Erythroblast (primary cell): Measurements from ENCODE around the gene COL24A1.
"Not testable (repeated sequence)": the region's sequence is repeated elsewhere in the genome, so short reads cannot be mapped to it uniquely, and the experiment has no call there.

ENCODE experiments used
- DNase-seq, 2 experiments: peaks; one replicate each; lab custom pipeline; 2025; lab: John Stamatoyannopoulos, UW
- GATA1 ChIP-seq: IDR thresholded peaks from 2 replicates; pipeline ENCODE4 v1.6.1; 2011; ENCODE audit warnings: low read depth, mild to moderate bottlenecking, control low read depth, low read length, moderate library complexity
- POLR2A ChIP-seq: IDR thresholded peaks from 2 replicates; pipeline ENCODE4 v1.6.1; 2011; ENCODE audit warnings: mild to moderate bottlenecking, low read length

The COL24A1 gene

GRCh38 chr1:86140281-86140880 lies 16.2 kb downstream of the COL24A1 start:
- DNase-seq: no peak
- TF ChIP-seq POLR2A: no peak
- TF ChIP-seq GATA1: no peak

GRCh38 chr1:86138746-86139145 lies 17.8 kb downstream of the COL24A1 start:
- no peak for TF ChIP-seq POLR2A
- TF ChIP-seq GATA1: no peak
- DNase-seq: no peak

GRCh38 chr1:86137436-86137835 lies 19.1 kb downstream of the COL24A1 start:
- no peak for TF ChIP-seq GATA1
- no peak for TF ChIP-seq POLR2A
- no peak for DNase-seq

GRCh38 chr1:86119214-86119764 lies 37.3 kb downstream of the COL24A1 start:
- TF ChIP-seq POLR2A: no peak

GRCh38 chr1:86114816-86115400 lies 41.7 kb downstream of the COL24A1 start:
- DNase-seq: no peak
- TF ChIP-seq GATA1 (no peak), POLR2A (no peak)

More at GRCh38 chr1:86119214-86119764, 37.3 kb downstream of the COL24A1 start:
- DNase-seq: no peak

- TF ChIP-seq POLR2A: no peak
- TF ChIP-seq GATA1: no peak
- no peak for DNase-seq
These were observed 42.3 kb downstream of the COL24A1 start for GRCh38 chr1:86114236-86114635.

GRCh38 chr1:86111590-86111989 lies 45.0 kb downstream of the COL24A1 start:
- DNase-seq: not testable (repeated sequence)

- TF ChIP-seq POLR2A (no peak), GATA1 (no peak)
- DNase-seq: no peak
These were observed 46.0 kb downstream of the COL24A1 start for GRCh38 chr1:86110451-86111129.

GRCh38 chr1:86105533-86105866 lies 51.1 kb downstream of the COL24A1 start:
- no peak for DNase-seq
- TF ChIP-seq GATA1 (no peak), POLR2A (no peak)

- no peak for DNase-seq
- TF ChIP-seq GATA1 (no peak), POLR2A (no peak)
These were observed 51.7 kb downstream of the COL24A1 start for GRCh38 chr1:86104606-86105532.

- no peak for DNase-seq
- TF ChIP-seq POLR2A: no peak
- no peak for TF ChIP-seq GATA1
These were observed 55.0 kb downstream of the COL24A1 start for GRCh38 chr1:86101616-86102015.

GRCh38 chr1:86100401-86100800 lies 56.2 kb downstream of the COL24A1 start:
- DNase-seq: no peak
- TF ChIP-seq POLR2A: no peak
- no peak for TF ChIP-seq GATA1

GRCh38 chr1:86089765-86090164 lies 66.8 kb downstream of the COL24A1 start:
- no peak for TF ChIP-seq GATA1
- TF ChIP-seq POLR2A: no peak

More at GRCh38 chr1:86089765-86090164, 66.8 kb downstream of the COL24A1 start:
- DNase-seq: no peak
